Mucosa of rectum (tissue), 2 donors: ENCODE measurements around the gene HEATR3.
A peak's percentile ranks its signal among the peaks of the same experiment; 100 is the strongest.

ENCODE experiments used
- H3K27ac ChIP-seq, 2 donors: one replicate each; pipeline ENCODE4 v1.7.0; 2013; ENCODE audit warnings: inconsistent platforms in 2 of 2, low read depth in 2 of 2, low read length in 2 of 2
- H3K27me3 ChIP-seq, 2 donors: one replicate each; pipeline ENCODE4 v1.7.0; 2013; ENCODE audit warnings: low read length in 2 of 2; ENCODE audit not compliant: control insufficient read depth in 2 of 2, insufficient read depth in 2 of 2
- H3K36me3 ChIP-seq, 2 donors: one replicate each; pipeline ENCODE4 v1.7.0; 2013; ENCODE audit warnings: low read length in 2 of 2; ENCODE audit not compliant: control insufficient read depth in 2 of 2, insufficient read depth in 2 of 2
- H3K4me1 ChIP-seq, 2 donors: one replicate each; pipeline ENCODE4 v1.7.0; 2013; ENCODE audit warnings: low read length in 2 of 2, mild to moderate bottlenecking in 1 of 2; ENCODE audit not compliant: control insufficient read depth in 2 of 2, insufficient read depth in 2 of 2
- H3K4me3 ChIP-seq, 2 donors: one replicate each; pipeline ENCODE4 v1.7.0; 2013; ENCODE audit warnings: low read length in 2 of 2
- H3K9ac ChIP-seq, 2 donors: one replicate each; pipeline ENCODE4 v1.7.0; 2013; ENCODE audit warnings: low read length in 2 of 2, low read depth in 1 of 2, mild to moderate bottlenecking in 1 of 2
- H3K9me3 ChIP-seq, 2 donors: one replicate each; pipeline ENCODE4 v1.7.0; 2013; ENCODE audit warnings: low read length in 2 of 2; ENCODE audit not compliant: control insufficient read depth in 2 of 2
- donor health status: healthy.
- donor health status: Normal muscosa, but diverticular disease.

Gene HEATR3, protein sequence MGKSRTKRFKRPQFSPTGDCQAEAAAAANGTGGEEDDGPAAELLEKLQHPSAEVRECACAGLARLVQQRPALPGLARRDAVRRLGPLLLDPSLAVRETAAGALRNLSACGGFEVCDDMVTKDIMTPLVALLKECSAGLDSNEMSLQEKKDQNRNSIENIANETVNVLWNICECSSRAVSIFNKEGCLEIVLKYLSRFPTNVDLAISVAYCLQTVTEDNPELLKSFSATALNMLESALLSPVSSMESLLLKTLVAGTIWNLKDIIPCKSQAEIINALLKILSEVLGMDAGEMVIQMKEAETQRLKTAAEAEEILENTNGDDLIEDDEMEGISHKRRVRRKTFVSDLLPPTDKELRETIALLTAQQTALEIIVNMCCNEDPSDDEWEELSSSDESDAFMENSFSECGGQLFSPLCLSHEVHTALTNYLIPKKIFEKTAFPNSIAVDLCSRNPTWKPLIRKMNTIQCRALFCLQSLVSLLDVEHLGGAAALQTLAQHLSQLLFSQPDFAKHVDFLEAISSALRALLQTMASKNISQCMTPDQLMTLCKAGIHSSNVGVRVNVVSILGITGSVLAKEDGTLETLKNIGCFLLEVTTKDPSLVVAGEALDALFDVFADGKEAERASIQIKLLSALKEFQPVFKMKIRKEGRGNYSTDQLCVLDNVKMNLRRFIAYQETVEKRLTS

GRCh38 chr16:50065624-50066481 lies at the start of gene HEATR3:
TSS of gene HEATR3 (plus strand) at chr16:50065970. CDS start at chr16:50066132, 162 bp downstream.
- peak within 1 kb of the TSS; percentile 86 to 97 for H3K27ac ChIP-seq

GRCh38 chr16:50017553-50017952 lies 48.2 kb upstream of the HEATR3 start:
- H3K27me3 ChIP-seq: no peaks in the 10 kb centered on the region
- no peaks in the 10 kb centered on the region for H3K9me3 ChIP-seq
- no peak overlapping the region for H3K4me3 ChIP-seq
- no peak overlapping the region for H3K9ac ChIP-seq
- H3K4me1 ChIP-seq: no peaks in the 10 kb centered on the region
- no peak overlapping the region for H3K27ac ChIP-seq
- no peaks in the 10 kb centered on the region for H3K36me3 ChIP-seq

More at GRCh38 chr16:50065624-50066481, at the start of gene HEATR3:
- Histone ChIP-seq H3K9me3 (no peaks in the 10 kb centered on the region), H3K27me3 (no peaks in the 10 kb centered on the region), H3K4me1 (peaks cover 10 to 13% of the 10 kb centered on the region in 2 donors), H3K36me3 (peaks cover 13 to 15% of the 10 kb centered on the region in 2 donors), H3K9ac (peak within 1 kb of the TSS; percentile 74 to 81), H3K4me3 (peak within 1 kb of the TSS; percentile 89 to 92)

DNA sequence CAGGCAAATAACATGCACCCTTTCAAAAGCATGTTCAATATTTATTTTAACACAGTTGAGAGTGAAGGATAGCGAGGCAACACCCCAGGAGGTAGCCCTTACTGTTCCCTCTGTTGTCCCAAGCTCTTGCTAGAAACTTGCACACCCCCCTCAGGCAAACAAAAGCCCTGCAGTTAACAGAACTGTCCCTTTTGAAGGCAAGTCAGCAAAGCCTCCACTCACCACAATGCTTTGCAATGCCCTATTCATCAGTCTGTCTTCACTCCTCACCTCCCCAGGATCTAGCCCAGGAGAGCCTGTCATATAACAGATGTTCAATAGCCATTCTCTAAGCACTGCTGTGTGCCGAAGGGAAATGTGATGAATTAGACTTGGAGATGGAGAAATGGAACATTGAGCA lies 44.2 kb upstream of the HEATR3 start:
- Histone ChIP-seq H3K36me3 (no peaks in the 10 kb centered on the region), H3K9me3 (no peaks in the 10 kb centered on the region), H3K4me1 (peaks cover 5 to 6% of the 10 kb centered on the region in 2 donors), H3K27ac (no peak overlapping the region), H3K27me3 (no peaks in the 10 kb centered on the region), H3K4me3 (no peak overlapping the region), H3K9ac (no peak overlapping the region)

- Histone ChIP-seq H3K36me3 (no peaks in the 10 kb centered on the region), H3K27me3 (no peaks in the 10 kb centered on the region), H3K9ac (no peak overlapping the region), H3K4me1 (peaks cover 5 to 6% of the 10 kb centered on the region in 2 donors), H3K9me3 (no peaks in the 10 kb centered on the region), H3K27ac (no peak overlapping the region), H3K4me3 (no peak overlapping the region)
Measured at GRCh38 chr16:50023641-50024040, 42.1 kb upstream of the HEATR3 start.

GRCh38 chr16:50024207-50024606 lies 41.6 kb upstream of the HEATR3 start:
- no peaks in the 10 kb centered on the region for H3K36me3 ChIP-seq
- H3K4me3 ChIP-seq: no peak overlapping the region
- no peaks in the 10 kb centered on the region for H3K9me3 ChIP-seq
- H3K9ac ChIP-seq: no peak overlapping the region
- H3K27me3 ChIP-seq: no peaks in the 10 kb centered on the region
- H3K27ac ChIP-seq: no peak overlapping the region
- H3K4me1 ChIP-seq: peaks cover 5 to 6% of the 10 kb centered on the region in 2 donors

GRCh38 chr16:50024684-50025536 lies 40.9 kb upstream of the HEATR3 start, which contains the start of gene CNEP1R1:
TSS of gene CNEP1R1 (plus strand) at chr16:50025225. CDS start at chr16:50025316, 91 bp downstream.
- Histone ChIP-seq H3K27ac (peak within 1 kb of the TSS; percentile 80 to 84), H3K4me1 (peaks cover 5 to 6% of the 10 kb centered on the region in 2 donors), H3K4me3 (peak within 1 kb of the TSS; percentile 70 to 90), H3K9me3 (no peaks in the 10 kb centered on the region), H3K9ac (peak within 1 kb of the TSS; percentile 88 to 90), H3K27me3 (no peaks in the 10 kb centered on the region), H3K36me3 (no peaks in the 10 kb centered on the region)

GRCh38 chr16:50025537-50025931 lies 40.2 kb upstream of the HEATR3 start:
- H3K27ac ChIP-seq: peak overlapping the region; percentile 80 to 84
- H3K27me3 ChIP-seq: no peaks in the 10 kb centered on the region
- H3K4me1 ChIP-seq: peaks cover 5 to 6% of the 10 kb centered on the region in 2 donors
- peak overlapping the region; percentile 70 to 90 for H3K4me3 ChIP-seq
- H3K36me3 ChIP-seq: peaks cover 0 to 4% of the 10 kb centered on the region in 2 donors
- H3K9ac ChIP-seq: peak overlapping the region; percentile 88 to 90
- H3K9me3 ChIP-seq: no peaks in the 10 kb centered on the region

DNA sequence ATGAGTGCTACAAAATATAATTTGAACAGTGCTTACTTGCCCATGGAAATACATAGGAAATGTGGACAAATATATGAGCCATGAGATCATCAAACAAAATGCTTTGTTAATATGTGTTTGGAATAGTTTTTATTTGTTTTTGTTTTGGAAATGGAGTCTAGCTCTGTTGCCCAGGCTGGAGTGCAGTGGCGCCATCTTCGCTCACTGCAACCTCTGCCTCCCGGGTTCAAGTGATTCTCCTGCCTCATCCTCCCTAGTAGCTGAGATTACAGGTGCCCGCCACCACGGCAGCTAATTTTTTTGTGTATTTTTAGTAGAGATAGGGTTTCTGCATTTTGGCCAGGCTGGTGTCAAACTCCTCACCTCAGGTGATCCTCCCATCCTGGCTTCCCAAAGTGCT lies 37.9 kb upstream of the HEATR3 start:
- H3K36me3 ChIP-seq: peaks cover 8 to 20% of the 10 kb centered on the region in 2 donors
- H3K9me3 ChIP-seq: no peaks in the 10 kb centered on the region
- H3K9ac ChIP-seq: no peak overlapping the region

GRCh38 chr16:50035468-50035992 lies 30.2 kb upstream of the HEATR3 start:
- Histone ChIP-seq H3K9me3 (no peaks in the 10 kb centered on the region), H3K4me3 (no peak overlapping the region), H3K9ac (no peak overlapping the region), H3K27ac (no peak overlapping the region), H3K36me3 (peaks cover 19 to 27% of the 10 kb centered on the region in 2 donors), H3K27me3 (no peaks in the 10 kb centered on the region), H3K4me1 (peaks cover 11 to 28% of the 10 kb centered on the region in 2 donors)

More for the DNA sequence above, 37.9 kb upstream of the HEATR3 start:
- Histone ChIP-seq H3K4me1 (peaks cover 5 to 6% of the 10 kb centered on the region in 2 donors), H3K27ac (no peak overlapping the region), H3K4me3 (no peak overlapping the region), H3K27me3 (no peaks in the 10 kb centered on the region)
